ENCODE measurements around the gene FKBP7. TPM values are rescaled to one million over a fixed set of nuclear protein-coding genes. Genes with fewer than 3 reads are reported as not detected.

Gene FKBP7
- total RNA-seq, 4 donors from 2014 or later = 13.3 to 15.0 (median 14.7) TPM

DNA sequence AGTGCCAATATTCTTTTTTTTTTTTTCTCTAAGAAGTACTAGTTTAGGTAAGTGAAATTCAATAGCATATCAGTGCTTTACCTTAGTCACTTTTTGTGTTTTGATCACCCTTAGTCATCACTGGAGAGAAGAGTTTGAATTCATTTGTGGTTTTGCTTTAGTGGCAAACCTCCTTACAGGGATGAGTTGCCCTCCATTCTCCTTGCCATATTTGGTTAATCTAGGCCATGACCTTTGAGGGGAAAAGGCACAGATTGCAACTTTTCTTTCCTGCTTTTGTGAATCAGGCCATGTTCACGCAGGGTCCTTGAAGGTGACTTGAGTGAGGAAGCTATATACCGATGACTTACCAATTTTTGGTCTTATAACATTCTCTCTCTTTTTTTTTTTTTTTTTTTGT is 36.3 kb upstream of the FKBP7 start:
- no peak for DNase-seq (ENCODE audit: extremely low spot score)
- Histone ChIP-seq H3K4me3 (no peak overlapping the region), H3K27ac (replicated peaks in 1 of 4) (no peak overlapping the region), H3K27me3 (no peaks in the 10 kb centered on the region), H3K9me3 (no peaks in the 10 kb centered on the region), H3K36me3 (peaks cover 13 to 76% (median 20%) of the 10 kb centered on the region in 4 donors), H3K4me1 (no peaks in the 10 kb centered on the region)
- TF ChIP-seq CTCF (IDR thresholded peaks at IDR 0.05) (no peak), POLR2AphosphoS5 (IDR thresholded peaks at IDR 0.05) (no peak), POLR2A (IDR thresholded peaks at IDR 0.05; ENCODE audit: low read depth) (no peak), EP300 (IDR thresholded peaks at IDR 0.05) (no peak)
- WGBS = 86% methylated on average over 2 of the region's 2 CpGs
- intact Hi-C loops (cut with DNase I) = no loop called here

DNA sequence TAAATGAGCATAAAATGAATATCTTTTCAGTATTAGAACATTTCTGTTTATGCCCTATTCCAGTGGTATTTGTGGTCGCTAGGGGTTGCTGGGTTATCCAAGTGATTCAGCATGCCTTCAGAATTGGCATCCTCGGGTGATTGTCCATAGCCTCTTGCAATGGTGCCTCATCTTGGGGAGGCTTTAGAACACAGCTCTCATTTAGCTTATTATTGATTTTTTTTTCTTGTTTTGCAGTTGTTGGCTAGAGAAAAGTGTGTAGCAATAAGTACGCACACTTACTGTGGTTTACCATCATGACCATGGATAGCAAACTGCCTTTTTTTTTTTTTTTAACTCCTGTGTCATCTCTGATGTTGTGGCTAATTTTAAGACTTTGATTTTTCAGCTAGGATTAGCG is 35.5 kb upstream of the FKBP7 start:
- peaks cover 10 to 72% (median 21%) of the 10 kb centered on the region in 4 donors for H3K36me3 ChIP-seq
- intact Hi-C loops (cut with DNase I) = no loop called here
- TF ChIP-seq EP300 (IDR thresholded peaks at IDR 0.05) = no peak
- TF ChIP-seq CTCF (IDR thresholded peaks at IDR 0.05) = no peak
- no peak for TF ChIP-seq POLR2A (IDR thresholded peaks at IDR 0.05; ENCODE audit: low read depth)
- H3K4me3 ChIP-seq = no peak overlapping the region
- no peak for DNase-seq (ENCODE audit: extremely low spot score)
- 97% methylated on average over 4 of the region's 4 CpGs for WGBS
- no peaks in the 10 kb centered on the region for H3K9me3 ChIP-seq
- H3K27ac ChIP-seq (replicated peaks in 1 of 4) = no peak overlapping the region
- H3K27me3 ChIP-seq = no peaks in the 10 kb centered on the region
- no peaks in the 10 kb centered on the region for H3K4me1 ChIP-seq

DNA sequence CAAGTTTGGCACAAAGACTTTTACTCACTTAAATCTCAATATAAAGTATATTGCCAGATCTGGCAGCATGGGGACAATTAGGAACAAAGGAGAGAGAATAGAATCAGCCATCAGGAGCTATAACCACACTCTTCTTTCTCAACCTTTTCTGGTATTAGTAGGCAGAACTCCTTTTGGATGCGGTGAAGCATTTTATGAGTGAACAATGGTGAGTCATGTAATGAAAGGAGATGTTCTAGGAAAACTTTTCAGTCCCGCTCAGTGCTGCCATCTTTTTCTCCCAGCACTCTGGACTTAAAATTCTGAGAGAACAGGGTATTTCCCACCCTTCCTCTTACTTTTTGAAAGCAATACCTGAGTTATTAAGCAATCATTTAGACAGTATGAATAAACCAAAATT is 34.1 kb upstream of the FKBP7 start:
- peaks cover 3 to 58% (median 8%) of the 10 kb centered on the region in 4 donors for H3K36me3 ChIP-seq
- H3K9me3 ChIP-seq = no peaks in the 10 kb centered on the region
- no peaks in the 10 kb centered on the region for H3K4me1 ChIP-seq
- H3K27me3 ChIP-seq = no peaks in the 10 kb centered on the region
- intact Hi-C loops (cut with DNase I) = no loop called here
- no peak overlapping the region for H3K27ac ChIP-seq (replicated peaks in 1 of 4)
- no peak overlapping the region for H3K4me3 ChIP-seq
- 95% methylated on average over 2 of the region's 2 CpGs for WGBS
- TF ChIP-seq EP300 (IDR thresholded peaks at IDR 0.05) (no peak), POLR2AphosphoS5 (IDR thresholded peaks at IDR 0.05) (no peak), CTCF (IDR thresholded peaks at IDR 0.05) (no peak), POLR2A (IDR thresholded peaks at IDR 0.05; ENCODE audit: low read depth) (no peak)
- no peak for DNase-seq (ENCODE audit: extremely low spot score)

DNA sequence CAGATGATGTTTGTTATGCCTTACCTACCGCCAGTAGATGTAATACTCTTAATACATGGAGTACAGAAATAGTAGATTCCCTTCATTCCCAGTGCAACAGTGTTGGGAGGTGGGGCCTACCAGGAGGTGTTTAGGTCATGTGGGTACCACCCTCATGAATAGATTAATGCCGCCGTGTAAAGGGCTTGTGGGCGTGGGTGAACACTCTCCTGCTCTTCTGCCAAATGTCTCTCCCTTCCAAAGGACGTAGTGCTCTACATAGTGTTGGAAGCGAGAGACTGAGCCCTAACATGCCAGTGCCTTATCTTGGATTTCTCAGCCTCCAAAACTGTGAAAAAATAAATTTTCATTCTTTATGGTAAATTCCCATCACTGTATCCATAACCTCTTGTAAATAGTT is 32.0 kb upstream of the FKBP7 start:
- no peaks in the 10 kb centered on the region for H3K9me3 ChIP-seq
- H3K4me3 ChIP-seq = no peak overlapping the region
- H3K27me3 ChIP-seq = no peaks in the 10 kb centered on the region
- WGBS = 88% methylated on average over 5 of the region's 6 CpGs
- intact Hi-C loops (cut with DNase I) = no loop called here
- DNase-seq (ENCODE audit: extremely low spot score) = no peak
- H3K4me1 ChIP-seq = no peaks in the 10 kb centered on the region
- no peak overlapping the region for H3K27ac ChIP-seq (replicated peaks in 1 of 4)
- no peak for TF ChIP-seq CTCF (IDR thresholded peaks at IDR 0.05)
- TF ChIP-seq EP300 (IDR thresholded peaks at IDR 0.05) = no peak
- no peak for TF ChIP-seq POLR2A (IDR thresholded peaks at IDR 0.05; ENCODE audit: low read depth)
- no peak for TF ChIP-seq POLR2AphosphoS5 (IDR thresholded peaks at IDR 0.05)
- peaks cover 3 to 68% (median 12%) of the 10 kb centered on the region in 4 donors for H3K36me3 ChIP-seq

DNA sequence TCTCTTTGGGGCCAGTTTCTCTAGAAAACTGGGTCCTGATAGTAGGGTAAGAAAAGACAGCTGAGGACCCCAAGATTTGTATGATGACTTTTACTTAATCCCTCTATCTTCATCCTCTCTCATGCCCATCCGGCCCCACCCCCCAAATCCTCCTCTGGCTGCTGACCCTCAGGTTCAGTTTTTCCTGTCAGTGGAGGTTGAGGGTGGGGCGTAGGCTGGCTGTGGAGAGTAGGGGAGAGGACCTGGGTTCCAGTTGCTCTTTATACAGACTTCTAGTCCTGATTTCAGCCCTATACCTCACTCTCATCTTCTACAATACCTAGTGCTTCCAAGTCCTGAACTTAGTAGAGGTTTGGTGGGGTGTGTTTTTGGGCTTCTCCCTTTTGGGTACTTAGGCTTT is 30.2 kb upstream of the FKBP7 start:
- no peak for TF ChIP-seq POLR2AphosphoS5 (IDR thresholded peaks at IDR 0.05)
- TF ChIP-seq POLR2A (IDR thresholded peaks at IDR 0.05; ENCODE audit: low read depth) = no peak
- TF ChIP-seq EP300 (IDR thresholded peaks at IDR 0.05) = no peak
- TF ChIP-seq CTCF (IDR thresholded peaks at IDR 0.05) = no peak
- intact Hi-C loops (cut with DNase I) = no loop called here
- Histone ChIP-seq H3K4me3 (no peak overlapping the region), H3K27me3 (no peaks in the 10 kb centered on the region), H3K4me1 (no peaks in the 10 kb centered on the region), H3K9me3 (no peaks in the 10 kb centered on the region), H3K27ac (replicated peaks in 1 of 4) (no peak overlapping the region), H3K36me3 (peaks cover 9 to 73% (median 25%) of the 10 kb centered on the region in 4 donors)
- 97% methylated on average over 2 of the region's 2 CpGs for WGBS
- DNase-seq (ENCODE audit: extremely low spot score) = no peak
